K562 (cell line): ENCODE data around the gene HRAS. TPM values are rescaled to one million over a fixed set of nuclear protein-coding genes. Genes with fewer than 3 reads are reported as not detected.
A peak's percentile ranks its signal among the peaks of the same experiment; 100 is the strongest.

Experiments
- CAMTA2 ChIP-seq: fragments of 250-450 bp; sonication (Bioruptor Pico); conservative IDR thresholded peaks from 2 replicates; pipeline ENCODE4 v1.5.1; 2022
- CCNT2 ChIP-seq: IDR thresholded peaks from 2 replicates; pipeline ENCODE4 v1.6.1; 2011; ENCODE audit warnings: borderline replicate concordance, low read depth, mild to moderate bottlenecking, moderate library complexity, mixed read lengths, low read length; ENCODE audit not compliant: insufficient read length; ENCODE audit errors: extremely low read depth
- FIP1L1 ChIP-seq: fragments of 200-400 bp; formaldehyde crosslinking; IDR thresholded peaks from 2 replicates; pipeline ENCODE4 v1.6.1; 2018; ENCODE audit warnings: mild to moderate bottlenecking, low read depth, low read length; ENCODE audit not compliant: poor library complexity, severe bottlenecking
- KAT7 ChIP-seq: sonication (generic); formaldehyde crosslinking; IDR thresholded peaks from 2 replicates; pipeline ENCODE4 v1.8.0; 2022; ENCODE audit warnings: missing genetic modification reagents, mild to moderate bottlenecking, borderline replicate concordance
- NONO ChIP-seq, 2 experiments: fragments of 200-400 bp in 1 of 2; fragments of 450-650 bp in 1 of 2; formaldehyde crosslinking in 1 of 2; IDR thresholded peaks; 2 replicates each; pipeline ENCODE4 v1.6.1; 2017; ENCODE audit warnings: low read depth in 2 of 2, mild to moderate bottlenecking in 2 of 2, moderate library complexity in 2 of 2, low read length in 1 of 2
- RBM22 ChIP-seq: fragments of 200-400 bp; formaldehyde crosslinking; IDR thresholded peaks from 2 replicates; pipeline ENCODE4 v1.6.1; 2018; ENCODE audit warnings: low read length, low read depth; ENCODE audit not compliant: poor library complexity, severe bottlenecking
- ZBTB1 ChIP-seq: sonication (generic); formaldehyde crosslinking; IDR thresholded peaks from 2 replicates; pipeline ENCODE4 v1.8.1; 2023; ENCODE audit warnings: missing genetic modification reagents, low read depth, mild to moderate bottlenecking, borderline replicate concordance
- polyA plus RNA-seq, 8 experiments: library from polyadenylated mRNA; depleted of rRNA in 4 of 8; stranded (reverse) in 5 of 8; unstranded in 3 of 8; fragments of >200 nt; fragmentation: Nextera tagmentation in 2 of 8; fragmentation: Illumina TruSeq in 1 of 8; extraction: Ambion mirVana in 2 of 8; extraction: Trizol in 1 of 8; gene quantifications; 2 replicates each; pipeline versions ENCODE4 v1.2.1 to v1.2.3, GENCODE V29; 2011 to 2014; ENCODE audit warnings: inconsistent platforms in 1 of 8, missing spikeins in 1 of 8
- total RNA-seq, 7 experiments: library from RNA; depleted of rRNA in 6 of 7; stranded (reverse); fragments of >200 nt in 6 of 7; fragmentation: Illumina TruSeq in 2 of 7; extraction: Trizol in 2 of 7; gene quantifications; 2 replicates each; pipeline versions ENCODE4 v1.2.1 to v1.2.3, GENCODE V29; 2011 to 2021; ENCODE audit warnings: low replicate concordance in 1 of 7
- TF ChIP-seq, protein P1 (sequence below): fragments of 250-450 bp; sonication (Bioruptor Pico); IDR thresholded peaks from 2 replicates; pipeline ENCODE4 v1.9.0; 2021; ENCODE audit warnings: mild to moderate bottlenecking, inconsistent platforms
- TF ChIP-seq, protein P2 (sequence below): sonication (generic); formaldehyde crosslinking; IDR thresholded peaks from 2 replicates; pipeline ENCODE4 v1.8.1; 2023; ENCODE audit warnings: mild to moderate bottlenecking, missing genetic modification reagents
- TF ChIP-seq, protein P3 (sequence below): sonication (generic); formaldehyde crosslinking; IDR thresholded peaks from 2 replicates; pipeline ENCODE4 v1.8.0; 2022; ENCODE audit warnings: mild to moderate bottlenecking, missing genetic modification reagents
- TF ChIP-seq, protein P4 (sequence below), 2 experiments: fragments of 250-450 bp in 1 of 2; fragments of 450-650 bp in 1 of 2; sonication (Bioruptor Pico) in 1 of 2; IDR thresholded peaks; 2 replicates each; pipeline versions ENCODE4 v1.6.1 to v1.8.0; 2016 to 2021; ENCODE audit warnings: mild to moderate bottlenecking in 2 of 2, moderate library complexity in 2 of 2, missing compliant biosample characterization in 1 of 2, missing genetic modification characterization in 1 of 2

The HRAS gene
- total and polyA plus RNA-seq, 9 of the 15 experiments (the other 6 are each of a cell fraction or from before 2014, with no cell fraction given) = 2.8 to 73.5 (median 29.6) TPM

DNA sequence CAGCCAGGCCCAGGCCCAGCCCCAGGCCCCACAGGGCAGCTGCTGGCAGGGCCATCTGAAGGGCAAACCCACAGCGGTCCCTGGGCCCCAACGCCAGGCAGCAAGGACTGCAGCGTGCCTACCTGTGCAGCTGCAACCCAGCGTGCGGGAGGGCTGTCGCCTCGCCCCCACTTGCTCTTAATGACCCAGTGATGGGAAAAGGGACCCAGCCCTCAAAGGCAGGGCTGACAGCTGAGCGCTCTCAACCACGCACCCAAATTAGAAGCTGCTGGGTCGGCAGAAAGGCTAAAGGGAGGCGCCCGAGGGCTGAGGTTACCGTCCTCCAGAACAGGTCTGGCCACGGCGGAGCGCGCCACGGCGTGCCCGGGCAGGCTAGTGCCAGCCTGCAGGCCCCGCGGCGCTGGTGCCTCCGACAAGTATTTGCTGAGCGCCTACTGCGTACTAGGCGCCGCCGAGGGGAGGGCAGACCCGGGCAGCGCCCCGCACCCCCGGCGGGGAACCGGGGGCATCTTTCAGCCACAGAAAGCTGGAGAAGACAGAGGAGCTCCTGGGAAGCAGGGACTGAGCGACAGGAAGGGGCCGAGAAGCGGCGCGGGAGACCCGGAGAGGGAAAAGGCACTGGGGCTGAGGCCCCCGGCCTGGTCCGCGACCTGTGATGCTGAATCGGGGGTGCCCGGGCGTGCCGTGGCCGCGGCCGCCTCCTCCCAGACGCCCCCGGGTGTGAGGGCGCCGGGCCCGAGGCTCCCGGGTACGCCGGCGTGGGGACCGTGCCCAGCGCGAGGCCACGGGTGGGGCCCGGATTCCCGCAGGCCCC is 773 bp downstream of the HRAS start (continued):
- TF ChIP-seq RBM22 (no peak), FIP1L1 (peak; percentile 37), ZBTB1 (CRISPR knock-in tag) (peak; percentile 63; the same call in 1 of the 2 replicates), CCNT2 (peak; percentile 33), CAMTA2 (0 out of 2 replicates have a peak, but pooled peaks have one; percentile 58), NONO (IDR thresholded peaks at IDR 0.05; ENCODE audit: low read depth in 2 of 2, low read length in 1 of 2) (0 out of 4 replicates have a peak, but pooled peaks of 1 of the 2 experiments have one; percentile 14), KAT7 (0 out of 2 replicates have a peak, but pooled peaks have one; percentile 18)
- TF ChIP-seq, protein P1, sequence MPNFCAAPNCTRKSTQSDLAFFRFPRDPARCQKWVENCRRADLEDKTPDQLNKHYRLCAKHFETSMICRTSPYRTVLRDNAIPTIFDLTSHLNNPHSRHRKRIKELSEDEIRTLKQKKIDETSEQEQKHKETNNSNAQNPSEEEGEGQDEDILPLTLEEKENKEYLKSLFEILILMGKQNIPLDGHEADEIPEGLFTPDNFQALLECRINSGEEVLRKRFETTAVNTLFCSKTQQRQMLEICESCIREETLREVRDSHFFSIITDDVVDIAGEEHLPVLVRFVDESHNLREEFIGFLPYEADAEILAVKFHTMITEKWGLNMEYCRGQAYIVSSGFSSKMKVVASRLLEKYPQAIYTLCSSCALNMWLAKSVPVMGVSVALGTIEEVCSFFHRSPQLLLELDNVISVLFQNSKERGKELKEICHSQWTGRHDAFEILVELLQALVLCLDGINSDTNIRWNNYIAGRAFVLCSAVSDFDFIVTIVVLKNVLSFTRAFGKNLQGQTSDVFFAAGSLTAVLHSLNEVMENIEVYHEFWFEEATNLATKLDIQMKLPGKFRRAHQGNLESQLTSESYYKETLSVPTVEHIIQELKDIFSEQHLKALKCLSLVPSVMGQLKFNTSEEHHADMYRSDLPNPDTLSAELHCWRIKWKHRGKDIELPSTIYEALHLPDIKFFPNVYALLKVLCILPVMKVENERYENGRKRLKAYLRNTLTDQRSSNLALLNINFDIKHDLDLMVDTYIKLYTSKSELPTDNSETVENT = 0 out of 2 replicates have a peak, but pooled peaks have one; percentile 10
- TF ChIP-seq, protein P2, sequence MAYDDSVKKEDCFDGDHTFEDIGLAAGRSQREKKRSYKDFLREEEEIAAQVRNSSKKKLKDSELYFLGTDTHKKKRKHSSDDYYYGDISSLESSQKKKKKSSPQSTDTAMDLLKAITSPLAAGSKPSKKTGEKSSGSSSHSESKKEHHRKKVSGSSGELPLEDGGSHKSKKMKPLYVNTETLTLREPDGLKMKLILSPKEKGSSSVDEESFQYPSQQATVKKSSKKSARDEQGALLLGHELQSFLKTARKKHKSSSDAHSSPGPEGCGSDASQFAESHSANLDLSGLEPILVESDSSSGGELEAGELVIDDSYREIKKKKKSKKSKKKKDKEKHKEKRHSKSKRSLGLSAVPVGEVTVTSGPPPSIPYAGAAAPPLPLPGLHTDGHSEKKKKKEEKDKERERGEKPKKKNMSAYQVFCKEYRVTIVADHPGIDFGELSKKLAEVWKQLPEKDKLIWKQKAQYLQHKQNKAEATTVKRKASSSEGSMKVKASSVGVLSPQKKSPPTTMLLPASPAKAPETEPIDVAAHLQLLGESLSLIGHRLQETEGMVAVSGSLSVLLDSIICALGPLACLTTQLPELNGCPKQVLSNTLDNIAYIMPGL (CRISPR knock-in tag) = 0 out of 2 replicates have a peak, but pooled peaks have one; percentile 49
- TF ChIP-seq, protein P3, sequence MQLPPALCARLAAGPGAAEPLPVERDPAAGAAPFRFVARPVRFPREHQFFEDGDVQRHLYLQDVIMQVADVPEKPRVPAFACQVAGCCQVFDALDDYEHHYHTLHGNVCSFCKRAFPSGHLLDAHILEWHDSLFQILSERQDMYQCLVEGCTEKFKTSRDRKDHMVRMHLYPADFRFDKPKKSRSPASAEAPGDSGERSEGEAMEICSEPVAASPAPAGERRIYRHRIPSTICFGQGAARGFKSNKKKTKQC = 0 out of 2 replicates have a peak, but pooled peaks have one; percentile 25
- TF ChIP-seq, protein P4, sequence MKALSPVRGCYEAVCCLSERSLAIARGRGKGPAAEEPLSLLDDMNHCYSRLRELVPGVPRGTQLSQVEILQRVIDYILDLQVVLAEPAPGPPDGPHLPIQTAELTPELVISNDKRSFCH (CRISPR knock-in tag; IDR thresholded peaks at IDR 0.05) = no peak
- TF ChIP-seq, protein P4 (tag; IDR thresholded peaks at IDR 0.05) = no peak
